ENCODE data around the gene PAQR6.
A peak's percentile ranks its signal among the peaks of the same experiment; 100 is the strongest.
"Not testable (repeated sequence)": the region's sequence is repeated elsewhere in the genome, so short reads cannot be mapped to it uniquely, and the experiment has no call there.

Gene PAQR6

DNA sequence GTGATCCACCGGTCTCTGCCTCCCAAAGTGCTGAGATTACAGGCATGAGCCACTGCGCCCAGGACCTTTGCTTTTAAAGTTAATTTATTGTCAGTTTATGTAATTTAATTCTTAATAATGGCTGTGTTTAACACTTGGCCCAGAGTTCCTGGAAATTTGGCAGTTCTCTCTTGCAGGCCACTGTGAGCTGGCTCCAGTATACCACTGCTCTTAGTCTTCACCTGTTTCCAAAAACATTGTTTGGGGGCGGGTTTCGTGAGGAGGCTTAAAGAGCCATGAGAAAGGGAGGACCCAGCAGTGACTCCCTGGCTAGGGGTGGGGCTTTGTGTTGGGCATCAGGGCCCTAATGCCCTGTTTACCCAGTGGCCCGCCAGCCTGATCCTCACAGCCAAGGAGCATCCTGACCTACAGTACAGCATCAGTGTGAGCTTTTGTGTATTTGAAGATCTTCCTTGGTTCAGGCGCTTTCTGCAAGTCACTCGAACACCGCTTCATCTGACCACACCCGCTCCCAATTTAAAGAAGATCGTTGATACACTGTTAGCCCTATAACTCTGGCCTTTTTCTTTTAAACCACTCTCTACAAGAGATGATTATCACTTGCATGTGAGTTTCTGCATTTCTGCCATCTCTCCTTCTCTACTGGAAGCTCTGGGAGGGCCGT lies 17.9 kb downstream of the PAQR6 start:
- no peak for DNase-seq

- DNase-seq, result no peak
Observed at GRCh38 chr1:156228501-156228900, 19.4 kb downstream of the PAQR6 start.

DNA sequence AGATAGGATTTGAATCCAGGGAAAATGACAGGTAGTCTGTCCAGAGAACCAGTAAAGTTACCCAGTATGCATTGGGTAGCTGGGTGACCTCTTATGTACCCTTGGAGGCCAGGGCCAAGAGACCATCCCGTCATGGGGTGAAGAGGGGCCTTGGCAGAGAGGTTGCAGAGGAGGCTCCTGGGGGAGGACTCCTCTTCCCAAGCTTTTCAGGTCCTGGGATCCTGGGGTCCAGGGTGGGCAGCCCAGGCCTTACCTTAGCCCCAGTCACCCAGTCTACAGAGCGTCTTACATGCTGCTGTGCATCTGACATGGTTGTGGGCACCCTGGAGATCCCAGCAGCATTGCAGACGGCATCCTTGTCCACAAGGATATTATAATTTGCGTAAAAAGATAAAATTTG lies 21.1 kb downstream of the PAQR6 start:
- DNase-seq, result no peak

GRCh38 chr1:156226116-156226538 lies 21.7 kb downstream of the PAQR6 start:
- DNase-seq, result no peak

- no peak for DNase-seq
Observed at GRCh38 chr1:156225677-156226014, 22.2 kb downstream of the PAQR6 start.

DNA sequence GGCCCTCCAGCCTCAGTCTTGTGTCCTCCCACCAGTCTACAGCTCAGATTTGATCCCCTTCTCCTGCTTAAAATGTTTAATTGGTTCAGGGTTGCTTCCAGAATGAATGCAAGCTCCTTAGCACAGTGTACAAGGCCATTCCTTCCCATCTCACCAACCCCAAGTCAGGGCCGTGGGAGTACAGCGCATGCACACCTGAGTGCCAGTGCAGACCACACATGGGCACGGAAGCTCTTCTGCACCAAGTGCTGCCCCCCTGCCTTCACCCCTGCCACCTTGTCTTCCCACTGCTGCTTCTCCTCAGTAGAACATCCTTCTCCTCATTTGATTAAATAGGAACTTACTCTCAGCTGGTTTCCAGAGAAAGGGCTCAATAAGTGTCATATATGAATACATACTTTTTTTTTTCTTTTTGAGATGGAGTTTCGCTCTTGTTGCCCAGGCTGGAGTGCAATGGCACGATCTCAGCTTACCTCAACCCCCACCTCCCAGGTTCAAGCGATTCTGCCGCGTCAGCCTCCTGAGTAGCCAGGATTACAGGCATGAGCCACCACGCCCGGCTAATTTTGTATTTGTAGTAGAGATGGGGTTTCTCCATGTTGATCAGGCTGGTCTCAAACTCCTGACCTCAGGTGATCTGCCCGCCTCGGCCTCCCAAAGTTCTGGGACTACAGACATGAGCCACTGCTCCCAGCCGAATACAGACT lies 25.7 kb downstream of the PAQR6 start:
- no peak for DNase-seq

GRCh38 chr1:156220226-156220625 lies 27.6 kb downstream of the PAQR6 start:
- DNase-seq, result no peak

DNA sequence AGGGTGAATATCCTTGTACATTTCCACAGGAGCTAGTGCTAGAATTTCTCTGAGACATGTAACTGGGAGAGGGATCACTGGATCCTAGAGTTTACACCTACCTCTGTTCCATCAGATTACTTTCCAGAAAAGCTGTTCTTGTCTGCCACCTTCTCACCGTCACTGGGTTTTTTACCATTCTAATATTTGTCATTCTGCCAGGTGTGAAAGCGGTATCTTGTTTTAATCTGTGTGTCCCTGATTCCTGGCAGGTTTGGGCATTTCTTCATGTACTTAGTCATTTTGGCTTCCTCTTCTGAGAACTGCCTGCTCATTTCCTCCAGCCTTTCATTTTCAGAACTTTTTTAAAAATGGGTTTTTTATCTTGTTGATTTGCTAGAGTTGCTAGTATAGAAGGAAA lies 30.0 kb downstream of the PAQR6 start:
- DNase-seq, result no peak

DNA sequence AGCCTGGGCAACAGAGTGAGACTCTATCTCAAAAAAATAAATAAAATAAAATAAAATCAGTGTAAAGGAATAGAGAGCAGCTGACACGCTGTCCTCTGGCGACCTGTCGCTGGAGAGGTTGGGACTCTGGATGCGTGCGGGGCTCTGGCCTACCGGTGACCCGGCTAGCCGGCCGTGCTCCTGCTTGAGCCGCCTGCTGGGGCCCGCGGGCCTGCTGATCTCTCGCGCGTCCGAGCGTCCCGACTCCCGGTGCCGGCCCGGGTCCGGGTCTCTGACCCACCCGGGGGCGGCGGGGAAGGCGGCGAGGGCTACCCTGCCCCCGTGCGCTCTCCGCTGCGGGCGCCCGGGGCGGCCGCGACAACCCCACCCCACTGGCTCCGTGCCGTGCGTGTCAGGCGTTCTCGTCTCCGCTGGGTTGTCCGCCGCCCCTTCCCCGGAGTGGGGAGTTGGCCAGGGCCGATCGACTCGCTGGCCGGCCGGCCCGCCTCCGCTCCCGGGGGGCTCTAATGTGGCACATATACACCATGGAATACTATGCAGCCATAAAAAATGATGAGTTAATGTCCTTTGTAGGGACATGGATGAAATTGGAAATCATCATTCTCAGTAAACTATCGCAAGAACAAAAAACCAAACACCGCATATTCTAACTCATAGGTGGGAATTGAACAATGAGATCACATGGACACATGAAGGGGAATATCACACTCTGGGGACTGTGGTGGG lies 31.3 kb downstream of the PAQR6 start:
- not testable (repeated sequence) for DNase-seq

DNA sequence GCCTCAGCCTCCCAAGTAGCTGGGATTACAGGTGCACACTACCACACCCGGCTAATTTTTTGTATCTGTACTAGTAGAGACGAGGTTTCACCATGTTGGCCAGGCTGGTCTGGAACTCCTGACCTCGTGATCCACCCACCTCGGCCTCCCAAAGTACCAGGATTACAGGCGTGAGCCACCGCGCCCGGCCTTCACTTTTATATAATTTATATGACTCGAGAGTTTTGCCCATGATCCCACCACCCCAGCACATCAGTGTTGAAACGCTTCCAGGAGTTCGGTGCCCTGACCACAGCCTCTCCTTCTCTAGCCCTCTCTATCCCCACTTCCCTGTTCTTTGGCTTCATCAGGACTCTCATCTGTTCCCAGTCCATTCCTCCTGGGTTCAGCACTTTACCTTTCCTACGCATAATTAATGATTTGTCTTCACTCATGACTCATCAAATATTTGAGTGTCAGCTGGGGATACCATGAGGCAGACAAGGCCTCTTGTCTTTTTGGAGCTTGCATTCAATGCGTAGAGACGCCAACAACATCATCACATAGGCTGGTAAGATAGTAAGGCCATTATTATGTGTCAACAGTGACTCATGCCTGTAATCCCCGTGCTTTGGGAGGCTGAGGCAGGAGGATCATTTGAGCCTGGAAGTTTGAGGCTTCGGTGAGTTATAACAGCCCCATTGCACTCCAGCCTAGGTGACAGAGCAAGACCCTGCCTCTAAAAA lies 33.7 kb downstream of the PAQR6 start:
- no peak for DNase-seq

- DNase-seq, result no peak
Observed at GRCh38 chr1:156213644-156213966, 34.3 kb downstream of the PAQR6 start.

DNA sequence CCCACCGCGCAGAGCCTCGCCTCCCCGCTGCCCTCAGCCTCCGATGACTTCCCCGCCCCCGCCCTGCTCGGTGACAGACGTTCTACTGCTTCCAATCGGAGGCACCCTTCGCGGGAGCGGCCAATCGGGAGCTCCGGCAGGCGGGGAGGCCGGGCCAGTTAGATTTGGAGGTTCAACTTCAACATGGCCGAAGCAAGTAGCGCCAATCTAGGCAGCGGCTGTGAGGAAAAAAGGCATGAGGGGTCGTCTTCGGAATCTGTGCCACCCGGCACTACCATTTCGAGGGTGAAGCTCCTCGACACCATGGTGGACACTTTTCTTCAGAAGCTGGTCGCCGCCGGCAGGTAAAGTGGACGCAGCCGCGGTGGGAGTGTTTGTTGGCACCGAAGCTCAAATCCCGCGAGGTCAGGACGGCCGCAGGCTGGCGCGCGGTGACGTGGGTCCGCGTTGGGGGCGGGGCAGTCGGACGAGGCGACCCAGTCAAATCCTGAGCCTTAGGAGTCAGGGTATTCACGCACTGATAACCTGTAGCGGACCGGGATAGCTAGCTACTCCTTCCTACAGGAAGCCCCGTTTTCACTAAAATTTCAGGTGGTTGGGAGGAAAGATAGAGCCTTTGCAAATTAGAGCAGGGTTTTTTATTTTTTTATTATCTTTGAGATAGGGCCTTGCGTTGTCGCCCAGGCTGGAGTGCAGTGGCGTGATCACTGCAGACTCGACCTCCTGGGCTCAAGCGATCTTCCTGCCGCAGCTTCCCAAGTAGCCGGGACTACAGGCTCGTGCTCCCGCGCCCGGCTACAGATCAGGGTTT lies 34.8 kb downstream of the PAQR6 start, which contains the start of gene PMF1:
Gene PMF1 (plus strand): TSS at position 175 of the 811 bp plus-strand sequence. CDS start 9 bp downstream, at position 184.
- peak; percentile 92 for DNase-seq

GRCh38 chr1:156212130-156212529 lies 35.7 kb downstream of the PAQR6 start:
- DNase-seq, result no peak

DNA sequence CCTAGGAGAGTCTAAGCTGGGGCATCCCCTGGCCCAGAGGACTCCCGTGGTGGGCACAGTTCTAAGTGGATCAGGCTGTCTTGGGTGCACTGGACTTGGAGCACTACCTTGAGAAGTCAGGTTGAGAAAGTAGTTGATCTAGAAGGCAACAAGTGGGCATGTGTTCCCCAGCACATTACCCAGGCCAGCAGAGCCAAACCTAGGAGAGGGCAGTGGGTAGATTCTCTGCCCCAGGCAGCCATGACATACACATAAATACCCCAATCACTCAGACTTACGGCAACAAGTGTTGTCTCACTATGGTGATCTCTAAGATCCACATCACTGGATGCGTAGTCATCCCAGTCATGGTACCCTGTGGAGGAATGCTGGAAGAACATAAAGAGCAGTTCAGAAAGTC lies 36.6 kb downstream of the PAQR6 start:
- DNase-seq, result no peak

GRCh38 chr1:156204686-156205085 lies 43.2 kb downstream of the PAQR6 start:
- no peak for DNase-seq

- DNase-seq, result peak; percentile 20
Observed at GRCh38 chr1:156203331-156203730, 44.5 kb downstream of the PAQR6 start.

DNA sequence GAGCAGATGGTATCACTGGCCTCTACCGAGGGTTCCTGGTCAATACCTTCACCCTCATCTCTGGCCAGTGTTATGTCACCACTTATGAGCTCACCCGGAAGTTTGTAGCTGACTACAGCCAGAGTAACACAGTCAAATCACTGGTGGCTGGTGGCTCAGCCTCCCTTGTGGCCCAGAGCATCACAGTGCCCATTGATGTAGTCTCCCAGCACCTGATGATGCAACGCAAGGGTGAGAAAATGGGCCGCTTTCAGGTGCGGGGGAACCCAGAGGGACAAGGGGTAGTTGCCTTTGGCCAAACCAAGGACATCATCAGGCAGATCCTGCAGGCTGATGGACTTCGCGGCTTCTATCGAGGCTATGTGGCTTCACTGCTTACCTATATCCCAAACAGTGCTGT lies 47.8 kb downstream of the PAQR6 start:
- no peak for DNase-seq

- no peak for DNase-seq
Observed at GRCh38 chr1:156198831-156199349, 49.0 kb downstream of the PAQR6 start.

- DNase-seq, result no peak
Observed at GRCh38 chr1:156196445-156196844, 51.4 kb downstream of the PAQR6 start.

DNA sequence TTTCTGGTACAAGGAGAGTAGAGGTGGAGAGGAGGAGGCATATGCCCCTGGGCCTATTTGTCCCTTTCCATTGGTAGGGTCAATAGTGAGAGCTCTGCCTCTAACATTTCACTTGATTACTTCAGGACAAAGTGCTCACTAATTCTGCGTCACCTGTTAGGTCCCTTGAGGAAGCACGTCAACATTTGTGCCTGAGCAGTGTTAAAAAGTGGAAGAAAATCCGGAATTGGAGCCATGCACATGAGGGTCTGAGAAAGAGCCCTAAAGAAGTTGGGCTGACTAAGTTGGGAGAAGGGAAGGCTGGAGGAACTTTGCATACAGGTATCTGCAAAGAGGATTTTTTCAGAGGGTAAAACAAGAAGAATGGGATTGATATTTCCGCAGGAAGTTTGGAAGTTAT lies 52.0 kb downstream of the PAQR6 start:
- DNase-seq, result no peak

- DNase-seq, result no peak
Observed at GRCh38 chr1:156194300-156194652, 53.6 kb downstream of the PAQR6 start.

- peak; percentile 99 for DNase-seq
Observed at GRCh38 chr1:156193488-156194299, 54.2 kb downstream of the PAQR6 start, which contains the start of gene SLC25A44. Gene SLC25A44 (plus strand): TSS chr1:156194104. CDS start chr1:156199848, 5,744 bp downstream.

All from amniotic stem cell (primary cell).